ENCODE data around the gene ZNF799.
"Not testable (repeated sequence)": the region's sequence is repeated elsewhere in the genome, so short reads cannot be mapped to it uniquely, and the experiment has no call there.

Gene ZNF799

GRCh38 chr19:12400633-12401502 lies at the start of gene ZNF799:
Gene ZNF799, minus strand, starts transcription at chr19:12401271. Its CDS starts 201 bp downstream, at chr19:12401070.
- peak; percentile 93 to 100 (median 98) for DNase-seq
- intact Hi-C loops (cut with DNase I): loop anchor here (2.0 to 5.0 kb wide), 2 partner anchors 34 to 68 kb away; partner anchors contain the start of genes ZNF442 and ZNF563

GRCh38 chr19:12450844-12451243 lies 49.8 kb upstream of the ZNF799 start:
- DNase-seq: no peak
- intact Hi-C loops (cut with DNase I): no loop called here

- no peak for DNase-seq
- intact Hi-C loops (cut with DNase I): no loop called here
These were observed 47.7 kb upstream of the ZNF799 start for GRCh38 chr19:12448808-12449207.

- intact Hi-C loops (cut with DNase I): no loop called here
- peak; percentile 95 to 100 (median 99) for DNase-seq
These were observed 39.7 kb upstream of the ZNF799 start, which contains the start of gene ZNF443 for GRCh38 chr19:12440541-12441316. Gene ZNF443, minus strand, starts transcription at chr19:12441021. Its CDS starts 107 bp downstream, at chr19:12440914.

GRCh38 chr19:12439686-12440540 lies 38.8 kb upstream of the ZNF799 start:
- intact Hi-C loops (cut with DNase I): not testable (repeated sequence)
- peak in 2 of 10 donors; percentile 7 to 81 for DNase-seq

- DNase-seq; intact Hi-C loops (cut with DNase I): not testable (repeated sequence)
These were observed 29.7 kb upstream of the ZNF799 start for GRCh38 chr19:12430726-12431299.

GRCh38 chr19:12425888-12426274 lies 24.8 kb upstream of the ZNF799 start:
- no peak for DNase-seq
- intact Hi-C loops (cut with DNase I): no loop called here

- intact Hi-C loops (cut with DNase I): no loop called here
- DNase-seq: no peak
These were observed 24.3 kb upstream of the ZNF799 start for GRCh38 chr19:12425236-12425887.

GRCh38 chr19:12417273-12417672 lies 16.2 kb upstream of the ZNF799 start:
- DNase-seq; intact Hi-C loops (cut with DNase I): not testable (repeated sequence)

GRCh38 chr19:12411893-12412292 lies 10.8 kb upstream of the ZNF799 start:
- no peak for DNase-seq
- intact Hi-C loops (cut with DNase I): no loop called here

GRCh38 chr19:12399901-12400632 lies 1.0 kb downstream of the ZNF799 start:
- intact Hi-C loops (cut with DNase I): loop anchor here (2.0 to 5.0 kb wide), 2 partner anchors 33 to 67 kb away; partner anchors contain the start of genes ZNF442 and ZNF563
- DNase-seq: peak in 6 of 10 donors; percentile 7 to 80 (median 10)

GRCh38 chr19:12391148-12391547 lies 9.9 kb downstream of the ZNF799 start:
- intact Hi-C loops (cut with DNase I); DNase-seq: not testable (repeated sequence)

GRCh38 chr19:12386365-12386764 lies 14.7 kb downstream of the ZNF799 start:
- DNase-seq; intact Hi-C loops (cut with DNase I): not testable (repeated sequence)

- intact Hi-C loops (cut with DNase I): no loop called here
- DNase-seq: no peak
These were observed 20.7 kb downstream of the ZNF799 start for GRCh38 chr19:12380444-12380737.

GRCh38 chr19:12379732-12380443 lies 21.2 kb downstream of the ZNF799 start:
- no peak for DNase-seq
- intact Hi-C loops (cut with DNase I): no loop called here

- intact Hi-C loops (cut with DNase I): no loop called here
- no peak for DNase-seq
These were observed 27.0 kb downstream of the ZNF799 start for GRCh38 chr19:12374026-12374425.

- DNase-seq: peak; percentile 90 to 99 (median 94)
- intact Hi-C loops (cut with DNase I): loop anchor here (2.0 to 5.0 kb wide), 2 partner anchors 33 to 37 kb away; partner anchors contain the start of genes ZNF563 and ZNF799
These were observed 35.6 kb downstream of the ZNF799 start, which contains the start of gene ZNF442 for GRCh38 chr19:12365236-12366162. Gene ZNF442, minus strand, starts transcription at chr19:12365683. Its CDS starts 2,052 bp downstream, at chr19:12363631.
